LNCAP (cell line): ENCODE results near the gene IRX2.

Experiments used
- CTCF ChIP-seq: fragments of 450-650 bp; IDR thresholded peaks from 2 replicates; pipeline ENCODE4 v1.5.1; 2017; ENCODE audit warnings: mild to moderate bottlenecking

The IRX2 gene

GRCh38 chr5:2727550-2727949, 23.9 kb downstream of the IRX2 start:
- TF ChIP-seq CTCF, result no peak

- no peak for TF ChIP-seq CTCF
These were observed 25.3 kb downstream of the IRX2 start for GRCh38 chr5:2725980-2726765.

- TF ChIP-seq CTCF, result no peak
These were observed 26.6 kb downstream of the IRX2 start for GRCh38 chr5:2724831-2725230.

GRCh38 chr5:2724031-2724581, 27.4 kb downstream of the IRX2 start:
- no peak for TF ChIP-seq CTCF

- TF ChIP-seq CTCF, result no peak
These were observed 28.6 kb downstream of the IRX2 start for GRCh38 chr5:2722901-2723300.

- TF ChIP-seq CTCF, result no peak
These were observed 29.9 kb downstream of the IRX2 start for GRCh38 chr5:2721385-2722138.

- TF ChIP-seq CTCF, result no peak
These were observed 32.1 kb downstream of the IRX2 start for GRCh38 chr5:2719332-2719731.
